Stimulated activated CD8-positive, alpha-beta memory T cell treated with anti-CD3 and anti-CD28 coated beads, Interleukin-7, amount 100 ng/mL, for 24 hours (primary cell): ENCODE measurements around the gene PTK7.
"Not testable (repeated sequence)": the region's sequence is repeated elsewhere in the genome, so short reads cannot be mapped to it uniquely, and the experiment has no call there.

ENCODE experiments used
- DNase-seq: peaks from one replicate; pipeline ENCODE4 v3.0.0-alpha.2; 2020; ENCODE audit warnings: low read depth

The PTK7 gene

DNA sequence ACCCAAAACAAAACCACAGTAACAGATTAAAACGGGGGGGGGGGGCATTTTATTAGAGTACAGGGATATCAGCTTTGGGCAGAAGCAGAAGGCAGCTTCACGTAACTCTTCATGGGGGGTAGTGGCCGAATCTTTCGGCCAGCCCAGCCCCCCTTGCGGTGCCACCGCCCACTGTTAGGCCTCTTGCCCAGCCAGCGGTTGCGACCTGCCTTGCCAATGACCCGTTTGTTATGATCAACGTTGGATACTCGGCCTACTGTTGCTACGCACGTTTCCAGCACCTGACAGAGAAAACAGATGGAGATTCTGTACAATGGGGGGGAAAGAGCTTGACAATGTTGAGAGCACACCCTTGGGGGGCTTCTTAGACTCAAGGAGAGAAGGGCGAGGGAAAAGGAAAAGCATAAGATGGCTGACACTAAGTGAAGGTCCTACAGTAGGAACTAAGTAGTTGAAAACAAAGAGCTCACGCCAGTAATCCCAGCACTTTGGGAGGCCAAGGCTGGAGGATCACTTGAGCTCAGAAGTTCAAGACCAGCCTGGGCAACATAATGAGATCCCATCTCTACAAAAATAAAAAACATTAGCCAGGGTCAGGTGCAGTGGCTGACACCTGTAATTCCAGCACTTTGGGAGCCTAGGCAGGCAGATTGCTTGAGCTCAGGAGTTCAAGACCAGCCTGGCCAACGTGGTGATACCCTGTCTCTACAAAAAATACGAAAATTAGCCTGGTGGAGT, 21.7 kb upstream of the PTK7 start:
- no peak for DNase-seq

DNA sequence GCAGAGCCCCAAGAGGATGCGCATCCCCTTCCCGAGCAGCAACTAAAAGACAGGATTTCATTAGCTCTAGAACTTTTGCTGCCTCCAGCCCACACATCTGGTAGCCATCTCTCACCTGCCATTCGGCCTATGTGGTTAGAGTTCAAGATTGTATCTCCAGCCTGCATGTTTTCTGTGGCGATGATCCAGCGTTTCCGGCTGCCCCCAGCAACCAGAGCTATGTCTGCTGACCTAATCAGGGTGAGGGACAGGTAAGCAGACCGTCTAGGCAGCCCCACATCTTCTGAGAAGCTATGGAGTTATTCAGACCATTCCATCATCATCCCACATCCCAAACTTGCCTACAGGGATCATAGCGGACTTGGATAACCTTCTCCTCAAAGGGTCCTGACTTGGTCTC, 20.1 kb upstream of the PTK7 start:
- no peak for DNase-seq

- DNase-seq = no peak
Observed at GRCh38 chr6:43058531-43058930, 17.6 kb upstream of the PTK7 start.

- DNase-seq = peak; percentile 97
Observed at GRCh38 chr6:43059168-43060033, 16.7 kb upstream of the PTK7 start, which contains the start of the genes KLC4 and MRPL2. TSS of gene KLC4 (plus strand) at chr6:43059631. CDS start at chr6:43061336, 1,705 bp downstream. TSS of gene MRPL2 (minus strand) at chr6:43059434. CDS start at chr6:43059381, 53 bp downstream.

- DNase-seq = no peak
Observed at GRCh38 chr6:43060034-43060754, 15.9 kb upstream of the PTK7 start.

GRCh38 chr6:43060755-43061633, 15.1 kb upstream of the PTK7 start:
- no peak for DNase-seq

DNA sequence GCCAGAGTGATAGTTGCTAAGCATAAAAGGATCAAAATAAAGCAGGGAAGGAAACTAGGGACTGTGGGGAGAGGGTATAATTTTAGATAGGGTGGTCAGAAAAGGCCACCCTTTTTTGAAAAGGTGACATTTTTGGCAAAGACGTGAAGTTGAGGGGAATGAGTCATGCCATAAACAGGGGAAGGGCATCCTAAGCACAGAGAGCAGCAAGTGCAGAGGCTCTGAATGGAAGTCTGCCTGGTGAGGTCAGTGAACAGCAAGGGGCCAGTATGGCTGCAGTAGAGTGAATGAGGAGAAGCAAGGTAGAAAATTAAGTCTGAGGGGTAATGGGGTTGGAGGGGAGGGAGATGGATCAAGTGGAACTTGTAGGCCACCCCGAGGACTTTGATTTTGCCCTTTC, 14.3 kb upstream of the PTK7 start:
- DNase-seq = no peak

- DNase-seq = no peak
Observed at GRCh38 chr6:43062818-43063217, 13.3 kb upstream of the PTK7 start.

DNA sequence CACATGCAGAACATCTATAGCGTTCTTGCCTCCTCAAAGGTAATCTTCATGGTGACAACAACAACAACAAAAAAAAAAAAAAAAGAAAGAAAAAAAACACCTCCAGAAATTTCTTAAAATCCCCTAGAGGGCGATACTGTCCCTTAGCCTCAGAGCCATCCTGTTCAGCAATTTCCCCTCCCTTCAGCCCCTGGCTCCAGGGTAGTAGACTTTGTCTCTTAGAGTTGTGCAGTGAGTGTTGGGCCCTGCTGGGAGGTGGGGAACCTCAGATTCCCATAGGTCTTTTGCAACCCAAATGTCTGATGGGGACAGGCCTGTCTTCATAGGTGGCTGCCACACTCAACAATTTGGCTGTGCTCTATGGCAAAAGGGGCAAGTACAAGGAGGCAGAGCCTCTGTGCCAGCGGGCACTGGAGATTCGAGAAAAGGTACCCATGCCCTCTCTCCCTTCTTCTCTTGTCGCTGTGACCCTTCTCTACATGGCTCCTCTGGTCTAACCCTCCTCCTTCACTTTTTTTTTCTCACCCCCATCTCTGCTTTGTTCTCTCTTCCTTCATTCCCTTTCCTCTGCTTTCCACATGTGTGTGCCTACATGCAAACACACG, 6.0 kb upstream of the PTK7 start:
- no peak for DNase-seq

DNA sequence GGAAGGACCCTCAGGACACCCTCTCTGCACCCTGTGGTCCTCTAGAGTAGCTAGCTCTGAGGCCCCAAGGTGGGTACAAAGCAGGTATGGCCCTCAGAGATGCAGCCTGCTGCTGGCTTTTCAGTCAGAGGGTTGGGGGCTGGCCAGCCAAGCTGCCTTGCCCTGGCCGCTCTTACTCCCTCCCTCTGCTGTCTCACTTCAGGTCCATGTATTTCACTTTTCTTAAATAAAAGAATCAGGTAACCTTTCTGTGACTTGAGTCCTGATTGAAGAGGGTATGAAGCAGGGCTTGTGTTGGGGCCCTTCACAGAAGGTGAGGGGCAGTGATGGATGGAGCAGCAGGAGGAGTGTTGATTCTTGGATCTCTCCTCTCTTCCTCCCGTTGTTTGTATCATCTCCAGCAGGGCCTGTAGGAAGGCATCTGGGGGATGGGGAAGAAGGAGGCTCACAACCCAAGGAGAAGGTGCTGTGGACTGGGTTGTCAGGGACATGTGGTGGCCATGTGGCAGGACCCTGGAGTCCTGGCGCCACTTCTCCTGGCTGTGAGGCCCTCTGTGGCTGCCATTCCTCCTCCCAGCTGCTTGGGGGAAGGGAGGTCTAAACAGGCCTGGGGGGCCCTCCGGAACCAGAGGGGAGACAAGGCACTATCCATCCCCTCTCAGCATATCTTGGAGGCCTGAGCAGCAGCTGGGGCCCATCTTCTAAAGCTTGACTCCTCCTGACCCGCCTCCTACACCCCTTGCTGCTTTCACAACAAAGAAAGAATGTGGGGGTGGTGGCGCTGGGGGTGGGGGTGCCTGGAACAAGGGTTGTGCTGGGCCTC, 1.1 kb upstream of the PTK7 start:
- DNase-seq = no peak

GRCh38 chr6:43076464-43077332, 584 bp downstream of the PTK7 start:
- no peak for DNase-seq

DNA sequence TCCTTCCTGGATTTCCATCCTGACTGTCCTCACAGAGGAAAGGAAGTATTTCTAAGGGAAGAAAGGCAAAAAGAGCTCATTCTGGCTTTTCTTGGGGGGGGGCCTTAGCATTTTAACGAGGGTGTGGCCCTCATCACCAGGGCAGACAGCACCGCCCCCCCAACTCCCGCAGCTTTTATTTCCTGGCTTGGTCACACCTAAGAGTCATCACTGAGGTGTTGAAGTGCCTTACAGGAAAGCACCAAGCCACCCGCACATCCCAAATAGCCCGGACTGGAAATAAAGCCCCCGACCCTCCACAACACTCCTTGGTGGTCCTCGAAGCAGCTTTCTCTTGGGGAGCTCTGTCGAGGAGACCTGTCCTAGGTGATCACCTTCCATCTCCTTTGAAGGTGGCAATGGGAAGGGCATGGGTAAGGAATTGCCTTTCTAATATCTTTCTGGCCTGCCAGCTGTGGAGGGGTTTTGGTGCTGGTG, 1.3 kb downstream of the PTK7 start:
- DNase-seq = no peak

DNA sequence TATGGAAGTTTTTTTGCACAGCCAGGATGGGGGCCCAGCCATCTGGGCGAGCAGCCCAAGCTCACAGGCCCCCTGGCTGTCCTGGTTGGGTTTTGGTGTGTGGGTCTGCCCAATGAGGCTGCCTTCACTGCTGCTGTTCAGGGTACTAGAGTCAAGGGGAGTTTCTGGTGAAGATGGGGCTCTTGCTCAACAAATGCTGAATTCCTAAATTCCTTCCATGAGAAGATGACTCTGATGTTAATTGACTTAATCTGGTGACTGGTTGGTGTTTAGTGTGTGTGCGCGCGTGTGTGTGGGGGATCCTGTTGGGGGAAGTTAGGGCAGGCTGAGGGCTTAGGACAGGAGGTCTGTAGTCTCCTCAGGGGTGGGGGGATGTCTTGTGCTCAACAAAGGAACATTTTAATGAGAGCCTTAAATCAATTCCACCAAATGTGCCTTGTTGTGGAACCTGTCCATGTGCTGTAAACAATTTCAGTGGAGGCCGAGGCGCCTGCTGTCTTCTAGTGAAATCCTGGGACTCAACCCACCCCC, 1.9 kb downstream of the PTK7 start:
- DNase-seq = no peak

DNA sequence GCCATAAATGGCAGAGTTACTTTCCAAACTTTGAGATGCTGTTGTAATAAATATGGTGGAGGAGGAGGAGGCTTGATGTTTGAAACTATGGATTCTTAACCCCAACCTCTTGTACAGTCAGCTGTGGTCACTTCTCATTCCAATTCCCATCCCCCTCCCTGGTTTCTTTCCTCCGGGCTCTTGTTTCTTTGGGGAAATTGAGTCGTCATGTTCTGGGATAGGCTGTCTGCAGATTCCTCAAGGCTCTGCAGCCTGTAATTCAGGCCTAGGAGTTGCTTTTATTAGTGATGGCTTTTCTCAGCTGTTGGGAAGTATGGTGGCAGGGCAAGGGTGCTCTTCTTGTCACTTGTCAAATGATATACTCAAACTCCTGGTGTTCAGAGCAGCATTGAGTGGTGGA, 2.6 kb downstream of the PTK7 start:
- no peak for DNase-seq

- DNase-seq = no peak
Observed at GRCh38 chr6:43081043-43081442, 4.9 kb downstream of the PTK7 start.

DNA sequence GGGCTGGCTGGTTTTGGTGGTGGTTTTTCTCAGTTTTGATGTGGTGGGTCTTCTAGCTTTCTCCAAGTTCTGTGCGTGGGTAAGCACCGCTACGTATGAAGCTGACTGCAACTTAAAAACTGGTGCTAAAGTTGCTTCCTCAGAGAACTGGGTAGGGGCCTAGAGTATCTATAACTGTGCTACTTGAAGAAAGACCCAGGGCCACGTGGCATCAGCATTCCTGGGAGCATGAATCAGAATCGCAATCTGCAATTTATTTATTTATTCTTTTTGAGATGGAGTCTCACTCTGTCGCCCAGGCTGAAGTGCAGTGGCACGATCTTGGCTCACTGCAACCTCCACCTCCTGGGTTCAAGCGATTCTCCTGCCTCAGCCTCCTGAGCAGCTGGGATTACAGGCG, 5.8 kb downstream of the PTK7 start:
- DNase-seq = not testable (repeated sequence)

DNA sequence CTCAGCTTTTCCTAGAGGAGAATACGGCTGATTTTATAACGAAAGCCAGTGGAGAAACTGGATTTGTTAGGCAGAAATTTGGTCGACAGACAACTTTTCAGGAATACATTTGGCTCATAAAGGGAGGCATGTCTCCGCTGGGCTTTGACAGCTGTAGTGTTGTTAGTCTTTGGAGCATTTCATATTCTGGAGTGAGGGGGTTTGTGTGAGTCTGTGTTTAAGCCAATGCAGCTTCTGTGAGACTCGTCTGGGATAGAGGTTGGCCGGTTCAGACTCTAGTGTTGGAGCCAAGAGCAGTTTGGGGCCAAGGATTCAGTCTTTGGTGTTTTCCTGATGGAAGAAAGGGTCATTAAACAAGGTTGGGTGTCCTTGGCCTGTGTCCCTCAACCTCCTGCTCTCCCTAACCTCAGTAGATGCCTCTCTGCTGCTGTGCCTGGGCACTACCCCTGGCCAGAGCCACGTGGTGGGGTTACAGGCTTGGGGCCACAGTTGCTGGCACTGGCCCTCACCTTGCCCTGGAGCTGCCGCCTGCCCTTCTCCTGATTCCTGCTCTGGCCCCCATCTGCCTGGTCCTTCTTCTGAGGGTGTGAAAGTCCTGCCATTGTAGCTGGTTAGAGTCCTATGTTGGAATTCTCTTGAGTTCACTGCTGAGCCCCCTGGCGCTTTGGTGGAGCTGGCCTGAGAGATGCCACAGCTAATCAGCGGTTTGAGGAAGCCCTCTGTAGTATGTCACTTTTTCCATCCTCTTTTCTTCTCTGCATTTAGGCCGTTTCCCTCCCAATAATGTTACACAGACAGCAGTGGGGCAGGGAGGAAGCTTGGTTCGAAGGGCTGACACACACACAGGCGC, 6.9 kb downstream of the PTK7 start:
- no peak for DNase-seq
